Retinal pigment epithelial cell (primary cell): ENCODE measurements around the gene ARMC9.

ENCODE experiments used
- DNase-seq: peaks from one replicate; pipeline ENCODE4 v3.0.0-alpha.2; 2010; ENCODE audit warnings: low read depth
- H3K4me3 ChIP-seq: 2 replicates; pipeline ENCODE4 v1.5.1; 2011; ENCODE audit warnings: mild to moderate bottlenecking, low read length, control low read depth, moderate library complexity
- CTCF ChIP-seq: conservative IDR thresholded peaks from 2 replicates; pipeline ENCODE4 v1.5.1; 2011; ENCODE audit warnings: low read depth, low read length, control low read depth, inconsistent platforms

Gene ARMC9

GRCh38 chr2:231288590-231288989 is 90.2 kb downstream of the ARMC9 start:
- TF ChIP-seq CTCF, result no peak
- DNase-seq, result no peak
- no peak overlapping the region for H3K4me3 ChIP-seq

DNA sequence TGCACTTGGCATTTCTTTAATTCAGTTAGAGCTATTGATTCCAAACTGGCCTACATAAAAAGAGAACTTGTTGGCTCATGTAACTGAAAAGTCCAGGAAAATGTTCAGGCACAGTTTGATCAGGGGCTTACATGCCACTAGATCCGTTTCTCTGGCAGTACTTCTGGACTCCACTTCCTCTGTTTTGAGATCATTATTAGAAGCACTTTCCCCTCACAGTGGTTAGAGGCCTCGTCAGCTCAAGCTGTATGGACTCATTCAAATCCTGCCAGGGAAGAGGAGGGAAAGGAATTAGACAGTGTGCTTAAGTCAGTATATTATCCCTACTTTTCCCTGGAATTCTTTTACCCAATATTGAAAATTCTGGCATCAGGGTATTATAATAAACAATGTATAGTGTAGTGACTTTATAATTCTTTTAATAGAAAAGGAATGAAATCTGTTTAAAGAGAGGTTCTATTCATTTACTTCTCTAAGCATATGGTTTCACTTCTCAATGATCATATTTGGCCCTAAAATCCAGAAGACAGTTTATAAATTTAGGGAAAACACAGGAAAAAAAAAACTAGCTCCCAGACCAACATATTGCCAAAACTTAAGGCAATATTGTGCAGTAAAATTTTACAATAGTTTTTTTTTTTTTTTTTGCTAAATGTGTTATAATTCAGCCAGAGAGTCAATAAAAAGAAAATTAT is 92.0 kb downstream of the ARMC9 start:
- DNase-seq, result no peak
- no peak overlapping the region for H3K4me3 ChIP-seq
- no peak for TF ChIP-seq CTCF

- no peak for TF ChIP-seq CTCF
- no peak for DNase-seq
- no peak overlapping the region for H3K4me3 ChIP-seq
Observed at GRCh38 chr2:231292472-231293134, 94.2 kb downstream of the ARMC9 start.

DNA sequence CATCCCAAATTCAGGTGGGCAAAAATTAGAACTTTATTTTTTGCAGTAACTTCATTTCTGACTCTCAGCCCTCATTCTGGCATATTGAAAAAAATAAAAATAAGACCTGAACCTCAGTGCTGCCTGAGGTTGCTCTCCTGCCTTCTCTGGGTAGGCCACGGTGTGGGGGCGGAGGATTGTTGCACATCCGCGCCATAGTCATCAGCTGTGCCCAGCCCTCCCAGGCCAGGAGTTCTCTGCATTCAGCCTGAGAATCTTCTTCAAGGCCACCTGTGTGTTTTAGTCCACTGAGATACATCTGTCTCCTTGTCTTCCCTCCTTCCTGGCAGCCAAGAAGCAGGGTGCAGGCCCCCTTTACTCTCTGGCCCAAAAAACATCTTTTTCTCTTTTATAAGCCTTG is 94.7 kb downstream of the ARMC9 start:
- no peak overlapping the region for H3K4me3 ChIP-seq
- no peak for DNase-seq
- no peak for TF ChIP-seq CTCF

DNA sequence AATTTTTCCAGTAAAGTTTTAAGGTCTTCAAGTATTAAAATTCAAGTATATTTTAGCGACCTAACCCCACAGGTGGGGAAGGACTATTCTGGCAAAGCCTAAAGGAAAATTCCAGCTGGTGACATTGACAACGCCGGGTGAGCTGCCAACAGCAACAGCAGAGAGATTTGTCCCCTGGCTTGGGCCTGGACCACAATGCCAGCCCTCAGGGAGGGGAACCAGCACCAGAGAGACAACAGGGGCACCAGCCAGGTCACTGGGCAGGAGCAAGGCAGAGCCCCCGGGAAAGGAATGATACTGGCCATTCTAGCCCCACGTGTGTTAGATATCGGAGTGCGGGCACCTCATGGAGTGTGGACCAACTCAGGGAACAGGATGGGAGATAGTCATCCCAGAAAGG is 95.7 kb downstream of the ARMC9 start:
- TF ChIP-seq CTCF, result no peak
- no peak for DNase-seq
- H3K4me3 ChIP-seq, result no peak overlapping the region

DNA sequence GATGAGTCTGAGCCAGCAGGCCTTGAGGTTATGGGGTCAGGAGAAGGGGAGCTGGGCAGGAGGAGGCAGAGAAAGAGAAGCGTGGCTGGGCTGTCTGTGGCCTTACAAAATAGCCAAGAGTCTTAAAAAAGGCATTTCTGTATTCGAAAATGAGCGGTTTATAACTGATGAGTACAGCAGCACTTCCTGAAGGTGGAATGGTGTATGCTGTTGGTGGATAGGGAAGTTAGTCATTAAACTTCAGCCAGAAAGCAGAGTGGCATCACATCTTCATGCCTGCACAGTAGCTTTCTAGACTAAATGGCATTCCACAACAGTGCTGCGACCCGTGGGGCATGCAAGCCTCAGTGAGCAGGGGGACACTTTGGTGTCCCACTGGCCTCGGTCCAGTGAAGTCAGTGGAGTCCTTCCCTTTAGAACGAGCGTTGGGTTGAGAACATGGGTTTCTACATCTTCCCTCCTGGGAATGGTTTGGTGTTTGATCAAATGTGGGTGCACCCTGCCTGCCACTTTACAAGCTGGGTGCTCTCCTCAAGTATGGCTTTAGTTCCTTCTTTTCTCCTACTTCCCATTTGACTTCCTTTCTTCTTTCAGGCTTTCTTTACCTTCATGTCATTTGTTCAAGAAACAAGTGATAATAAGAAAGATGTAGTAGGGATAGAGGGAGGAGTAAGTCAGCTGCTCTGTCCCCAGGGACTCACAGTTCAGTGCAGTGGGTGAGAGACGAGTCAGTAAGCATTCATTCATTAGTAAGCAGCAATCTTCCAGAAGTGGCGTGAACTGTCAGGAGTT is 96.3 kb downstream of the ARMC9 start:
- TF ChIP-seq CTCF, result no peak
- DNase-seq, result no peak
- no peak overlapping the region for H3K4me3 ChIP-seq
